Putamen (tissue), 1 donor: ENCODE measurements around the gene CD80.
"Not testable (repeated sequence)": the region's sequence is repeated elsewhere in the genome, so short reads cannot be mapped to it uniquely, and the experiment has no call there.

Experiments used
- DNase-seq: peaks from one replicate; pipeline ENCODE4 v3.0.0-alpha.2; 2016; ENCODE audit warnings: low spot score

CD80 gene

GRCh38 chr3:119582178-119582577, 22.8 kb upstream of the CD80 start:
- no peak for DNase-seq

- DNase-seq = no peak
These were observed 20.8 kb upstream of the CD80 start for GRCh38 chr3:119580067-119580760.

- no peak for DNase-seq
These were observed 20.1 kb upstream of the CD80 start, which contains the start of gene ADPRH for GRCh38 chr3:119579366-119580066. Gene ADPRH, plus strand, starts transcription at chr3:119579492. Its CDS starts 2,678 bp downstream, at chr3:119582170.

- no peak for DNase-seq
These were observed 16.1 kb upstream of the CD80 start for GRCh38 chr3:119575507-119575906.

GRCh38 chr3:119571688-119572087, 12.3 kb upstream of the CD80 start:
- DNase-seq = no peak

GRCh38 chr3:119571230-119571629, 11.8 kb upstream of the CD80 start:
- no peak for DNase-seq

- DNase-seq = peak; percentile 32
These were observed 10.8 kb upstream of the CD80 start for GRCh38 chr3:119570229-119570628.

GRCh38 chr3:119569156-119569555, 9.7 kb upstream of the CD80 start:
- DNase-seq = no peak

GRCh38 chr3:119563334-119563733, 3.9 kb upstream of the CD80 start:
- DNase-seq = not testable (repeated sequence)

GRCh38 chr3:119562307-119562961, 3.0 kb upstream of the CD80 start:
- DNase-seq = no peak

- no peak for DNase-seq
These were observed 746 bp upstream of the CD80 start for GRCh38 chr3:119560160-119560559.

GRCh38 chr3:119558626-119559317, 642 bp downstream of the CD80 start:
- DNase-seq = no peak

GRCh38 chr3:119557877-119558269, 1.5 kb downstream of the CD80 start:
- DNase-seq = no peak

GRCh38 chr3:119557192-119557876, 2.1 kb downstream of the CD80 start:
- DNase-seq = no peak

- no peak for DNase-seq
These were observed 3.5 kb downstream of the CD80 start for GRCh38 chr3:119555929-119556328.

- DNase-seq = no peak
These were observed 4.1 kb downstream of the CD80 start for GRCh38 chr3:119555309-119555735.

- DNase-seq = no peak
These were observed 5.5 kb downstream of the CD80 start for GRCh38 chr3:119553823-119554415.

GRCh38 chr3:119552928-119553327, 6.5 kb downstream of the CD80 start:
- DNase-seq = not testable (repeated sequence)

GRCh38 chr3:119551598-119551997, 7.8 kb downstream of the CD80 start:
- no peak for DNase-seq

GRCh38 chr3:119550192-119550910, 9.1 kb downstream of the CD80 start:
- no peak for DNase-seq

- no peak for DNase-seq
These were observed 11.1 kb downstream of the CD80 start for GRCh38 chr3:119548341-119548740.
